ENCODE results near the gene EFCAB3.
"Not testable (repeated sequence)": the region's sequence is repeated elsewhere in the genome, so short reads cannot be mapped to it uniquely, and the experiment has no call there.

Gene EFCAB3

GRCh38 chr17:62456016-62456415, 75.7 kb downstream of the EFCAB3 start:
- H3K9ac ChIP-seq (ENCODE audit: insufficient read length): no peak overlapping the region
- no peaks in the 10 kb centered on the region for H3K9me3 ChIP-seq (ENCODE audit: low read depth, low read length)
- H3K36me3 ChIP-seq (ENCODE audit: insufficient read depth, low read length): no peaks in the 10 kb centered on the region
- DNase-seq (ENCODE audit: low read depth, low spot score): no peak
- TF ChIP-seq FOXP2 (optimal IDR thresholded peaks at IDR 0.05; ENCODE audit: control extremely low read depth, extremely low read length, insufficient read depth) (no peak), POLR2AphosphoS5 (IDR thresholded peaks at IDR 0.05; ENCODE audit: borderline replicate concordance, low read depth, low read length) (no peak), EZH2 (IDR thresholded peaks at IDR 0.05) (no peak)
- no peak overlapping the region for H3K27ac ChIP-seq
- H3K4me3 ChIP-seq: no peak overlapping the region

- H3K36me3 ChIP-seq (ENCODE audit: insufficient read depth, low read length); DNase-seq (ENCODE audit: low read depth, low spot score); H3K4me3 ChIP-seq; H3K27ac ChIP-seq; H3K9me3 ChIP-seq (ENCODE audit: low read depth, low read length); H3K9ac ChIP-seq (ENCODE audit: insufficient read length): not testable (repeated sequence)
These were observed 78.1 kb downstream of the EFCAB3 start for GRCh38 chr17:62458483-62458882.

GRCh38 chr17:62464422-62464821, 84.1 kb downstream of the EFCAB3 start:
- not testable (repeated sequence) for H3K36me3 ChIP-seq (ENCODE audit: insufficient read depth, low read length); H3K4me3 ChIP-seq; DNase-seq (ENCODE audit: low read depth, low spot score); H3K27ac ChIP-seq; H3K9me3 ChIP-seq (ENCODE audit: low read depth, low read length); H3K9ac ChIP-seq (ENCODE audit: insufficient read length)

- H3K36me3 ChIP-seq (ENCODE audit: insufficient read depth, low read length); H3K9me3 ChIP-seq (ENCODE audit: low read depth, low read length); H3K27ac ChIP-seq; H3K9ac ChIP-seq (ENCODE audit: insufficient read length); H3K4me3 ChIP-seq; DNase-seq (ENCODE audit: low read depth, low spot score): not testable (repeated sequence)
These were observed 84.9 kb downstream of the EFCAB3 start for GRCh38 chr17:62465271-62465670.

Measured in SK-N-MC (cell line).